ENCODE results near the gene RBP4. TPM values are rescaled to one million over a fixed set of nuclear protein-coding genes. Genes with fewer than 3 reads are reported as not detected.
"Not testable (repeated sequence)": the region's sequence is repeated elsewhere in the genome, so short reads cannot be mapped to it uniquely, and the experiment has no call there.

The RBP4 gene
- polyA plus RNA-seq, 2 of the 4 experiments (the other 2 are of a cell fraction): 6.0 to 8.2 TPM

- ATAC-seq: no peak
- no peak overlapping the region for H3K4me3 ChIP-seq
- no peak for FAIRE-seq
- DNase-seq (ENCODE audit: low read depth in 1 of 2, low spot score in 1 of 2): no peak
- no peaks in the 10 kb centered on the region for H3K9me3 ChIP-seq
- peaks cover 44% of the 10 kb centered on the region for H3K4me1 ChIP-seq
- H3K27ac ChIP-seq: peak overlapping the region; percentile 84 to 86
- ChIA-PET POLR2A (no interaction called here), CTCF (interaction anchor here (0.9 kb wide), 1 partner anchor 96 kb away, joined by 3 read pairs; no protein-coding TSS in a partner anchor)
- H3K4me2 ChIP-seq: peak overlapping the region; percentile 67; the same call in 1 of the 3 replicates
- no peak for TF ChIP-seq HOXB13 (CRISPR knock-in tag; IDR thresholded peaks at IDR 0.05; ENCODE audit: low read depth)
Observed at GRCh38 chr10:93547522-93547921, 53.5 kb downstream of the RBP4 start.

DNA sequence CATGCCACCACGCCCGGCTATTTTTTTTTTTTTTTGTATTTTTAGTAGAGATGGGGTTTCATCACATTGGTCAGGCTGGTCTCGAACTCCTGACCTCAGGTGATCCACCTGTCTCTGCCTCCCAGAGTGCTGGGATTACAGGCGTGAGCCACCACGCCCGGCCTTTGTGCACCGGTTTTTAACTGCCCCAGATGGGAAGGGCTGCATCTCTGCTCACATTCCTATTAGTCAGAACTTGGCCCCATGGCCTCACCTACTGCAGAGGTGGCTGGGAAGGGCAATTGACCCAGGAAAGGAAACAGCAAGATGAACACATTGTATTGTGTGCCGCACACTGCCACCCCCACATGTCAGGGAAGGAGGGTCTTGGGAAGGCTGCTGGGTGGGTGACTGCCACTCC, 54.0 kb downstream of the RBP4 start:
- POLR2A ChIA-PET, H3K4me2 ChIP-seq, H3K4me3 ChIP-seq, H3K9me3 ChIP-seq, FAIRE-seq, ATAC-seq: not testable (repeated sequence)
- WGBS (ENCODE audit: missing lambda C conversion rate): 73% methylated on average over 6 of the region's 8 CpGs
- H3K27ac ChIP-seq: peak overlapping the region; percentile 84 to 86; a peak in 5 of 6 replicates
- peaks cover 48% of the 10 kb centered on the region for H3K4me1 ChIP-seq
- CTCF ChIA-PET: interaction anchor here (0.7 kb wide), 1 partner anchor 61 kb away, joined by 4 read pairs; no protein-coding TSS in a partner anchor
- peak in 1 of 2 experiments; percentile 21 for DNase-seq (ENCODE audit: low read depth in 1 of 2, low spot score in 1 of 2)

GRCh38 chr10:93542358-93542791, 58.7 kb downstream of the RBP4 start:
- H3K4me2 ChIP-seq: peak overlapping the region; percentile 68
- CTCF ChIA-PET: interaction anchor here (0.6 to 5.2 kb wide), 19 partner anchors 9 to 273 kb away, joined by 3 to 38 read pairs (median 4); partner anchors contain the start of gene FFAR4

More at GRCh38 chr10:93542358-93542791, 58.7 kb downstream of the RBP4 start:
- WGBS (ENCODE audit: missing lambda C conversion rate): 40% methylated on average over 10 of the region's 10 CpGs
- peak overlapping the region in 1 of 2 experiments; percentile 29; a peak in 2 of 6 replicates for H3K27ac ChIP-seq
- H3K4me3 ChIP-seq: no peak overlapping the region
- FAIRE-seq: no peak
- H3K9me3 ChIP-seq: no peaks in the 10 kb centered on the region
- POLR2A ChIA-PET: interaction anchor here (0.6 kb wide), 1 partner anchor 783 kb away, joined by 3 read pairs; no protein-coding TSS in a partner anchor
- peak; percentile 37 to 48; a peak in 4 of 6 replicates for ATAC-seq
- DNase-seq (ENCODE audit: low read depth in 1 of 2, low spot score in 1 of 2): peak in 1 of 2 experiments; percentile 27
- peaks cover 16% of the 10 kb centered on the region for H3K4me1 ChIP-seq
- TF ChIP-seq RCOR1 (IDR thresholded peaks at IDR 0.05; ENCODE audit: low read depth, low read length): no peak
- no peak for TF ChIP-seq CBX2 (IDR thresholded peaks at IDR 0.05; ENCODE audit: borderline replicate concordance, low read depth)
- no peak for TF ChIP-seq ZSCAN20 (CRISPR knock-in tag; IDR thresholded peaks at IDR 0.05)
- no peak for TF ChIP-seq PBX3 (IDR thresholded peaks at IDR 0.05)
- TF ChIP-seq, protein P1, sequence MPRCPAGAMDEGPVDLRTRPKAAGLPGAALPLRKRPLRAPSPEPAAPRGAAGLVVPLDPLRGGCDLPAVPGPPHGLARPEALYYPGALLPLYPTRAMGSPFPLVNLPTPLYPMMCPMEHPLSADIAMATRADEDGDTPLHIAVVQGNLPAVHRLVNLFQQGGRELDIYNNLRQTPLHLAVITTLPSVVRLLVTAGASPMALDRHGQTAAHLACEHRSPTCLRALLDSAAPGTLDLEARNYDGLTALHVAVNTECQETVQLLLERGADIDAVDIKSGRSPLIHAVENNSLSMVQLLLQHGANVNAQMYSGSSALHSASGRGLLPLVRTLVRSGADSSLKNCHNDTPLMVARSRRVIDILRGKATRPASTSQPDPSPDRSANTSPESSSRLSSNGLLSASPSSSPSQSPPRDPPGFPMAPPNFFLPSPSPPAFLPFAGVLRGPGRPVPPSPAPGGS (IDR thresholded peaks at IDR 0.05): no peak
- no peak for TF ChIP-seq NFE2L2 (conservative IDR thresholded peaks at IDR 0.05; ENCODE audit: low read length)
- TF ChIP-seq HDAC2 (IDR thresholded peaks at IDR 0.05): no peak
- no peak; the same call in 1 of the 3 replicates for TF ChIP-seq CTCF (IDR thresholded peaks at IDR 0.05)
- no peak for TF ChIP-seq RARB (CRISPR knock-in tag; IDR thresholded peaks at IDR 0.05)
- TF ChIP-seq JUNB (IDR thresholded peaks at IDR 0.05): no peak
- TF ChIP-seq HES2 (IDR thresholded peaks at IDR 0.05): no peak

Other genes with a start within 250 kb of the RBP4 start
- gene MYOF, start 118.9 kb downstream of the RBP4 start, polyA plus RNA-seq (2011; rRNA removed): 229 and 265 TPM in 2 replicates
- 190 to 217 TPM (median 191 TPM) in 3 replicates for gene MYOF, start 118.9 kb downstream of the RBP4 start, polyA plus RNA-seq (2017; fragmentation: RNase III; extraction: RNeasy Plus Mini Kit Qiagen cat#74134 plus additional on column Dnase treatment)
- 63.5 and 87.0 TPM in 2 replicates for gene CEP55, start 104.6 kb downstream of the RBP4 start, polyA plus RNA-seq (2011; rRNA removed)
- 51.2 to 57.9 TPM (median 52.4 TPM) in 3 replicates for gene CEP55, start 104.6 kb downstream of the RBP4 start, polyA plus RNA-seq (2017; fragmentation: RNase III; extraction: RNeasy Plus Mini Kit Qiagen cat#74134 plus additional on column Dnase treatment)
- 0.17 and 0.25 TPM in 2 replicates for gene FFAR4, start 34.6 kb downstream of the RBP4 start, polyA plus RNA-seq (2011; rRNA removed)
- gene FFAR4, start 34.6 kb downstream of the RBP4 start, polyA plus RNA-seq (2017; fragmentation: RNase III; extraction: RNeasy Plus Mini Kit Qiagen cat#74134 plus additional on column Dnase treatment): 0.15 to 0.29 TPM (median 0.17 TPM) in 3 replicates
- gene PDE6C, start 11.3 kb upstream of the RBP4 start, polyA plus RNA-seq (2011; rRNA removed): not detected in 2 replicates
- gene PDE6C, start 11.3 kb upstream of the RBP4 start, polyA plus RNA-seq (2017; fragmentation: RNase III; extraction: RNeasy Plus Mini Kit Qiagen cat#74134 plus additional on column Dnase treatment): not detected in 3 replicates
- gene FRA10AC1, start 101.4 kb upstream of the RBP4 start, polyA plus RNA-seq (2011; rRNA removed): 10.0 and 20.5 TPM in 2 replicates
- 10.4 to 11.1 TPM (median 10.8 TPM) in 3 replicates for gene FRA10AC1, start 101.4 kb upstream of the RBP4 start, polyA plus RNA-seq (2017; fragmentation: RNase III; extraction: RNeasy Plus Mini Kit Qiagen cat#74134 plus additional on column Dnase treatment)
- not detected in 2 replicates for gene LGI1, start 156.7 kb upstream of the RBP4 start, polyA plus RNA-seq (2011; rRNA removed)
- not detected in 3 replicates for gene LGI1, start 156.7 kb upstream of the RBP4 start, polyA plus RNA-seq (2017; fragmentation: RNase III; extraction: RNeasy Plus Mini Kit Qiagen cat#74134 plus additional on column Dnase treatment)

Data from A549 (cell line).